ENCODE results near the gene ST6GALNAC3. TPM values are rescaled to one million over a fixed set of nuclear protein-coding genes. Genes with fewer than 3 reads are reported as not detected.

Gene ST6GALNAC3
- total RNA-seq, 2 experiments from 2014 or later: 0.50 to 1.2 TPM

DNA sequence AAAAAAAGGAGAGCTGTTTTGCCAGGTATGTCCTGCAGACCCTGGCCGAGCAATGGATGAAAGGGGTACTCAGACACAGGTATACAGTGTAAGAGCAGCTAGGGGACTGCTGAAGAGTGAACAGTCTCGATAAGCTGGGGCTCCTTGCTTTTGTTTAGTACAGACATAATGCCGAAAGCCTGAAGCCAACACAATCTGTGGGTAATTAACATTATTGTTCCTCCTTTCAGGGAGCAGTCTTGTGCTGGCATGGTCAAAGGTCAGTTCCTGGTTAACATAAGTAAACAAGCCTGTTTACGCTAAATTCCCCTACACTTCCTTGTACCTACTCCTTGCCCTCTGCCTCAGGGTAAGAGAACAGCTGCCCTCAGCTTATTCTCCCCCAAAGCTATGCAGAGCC lies 520.5 kb downstream of the ST6GALNAC3 start:
- H3K4me1 ChIP-seq (ENCODE audit: insufficient read depth, low read length, poor library complexity, severe bottlenecking): no peaks in the 10 kb centered on the region
- no peak for DNase-seq (ENCODE audit: low spot score)
- H3K4me2 ChIP-seq (ENCODE audit: low read length): no peak overlapping the region
- no peaks in the 10 kb centered on the region for H4K20me1 ChIP-seq (ENCODE audit: insufficient read depth, low read length)
- H3K36me3 ChIP-seq (ENCODE audit: insufficient read depth, low read length): no peaks in the 10 kb centered on the region
- TF ChIP-seq EZH2phosphoT487 (IDR thresholded peaks at IDR 0.05; ENCODE audit: borderline replicate concordance, low read depth, low read length): no peak
- TF ChIP-seq, protein P1, sequence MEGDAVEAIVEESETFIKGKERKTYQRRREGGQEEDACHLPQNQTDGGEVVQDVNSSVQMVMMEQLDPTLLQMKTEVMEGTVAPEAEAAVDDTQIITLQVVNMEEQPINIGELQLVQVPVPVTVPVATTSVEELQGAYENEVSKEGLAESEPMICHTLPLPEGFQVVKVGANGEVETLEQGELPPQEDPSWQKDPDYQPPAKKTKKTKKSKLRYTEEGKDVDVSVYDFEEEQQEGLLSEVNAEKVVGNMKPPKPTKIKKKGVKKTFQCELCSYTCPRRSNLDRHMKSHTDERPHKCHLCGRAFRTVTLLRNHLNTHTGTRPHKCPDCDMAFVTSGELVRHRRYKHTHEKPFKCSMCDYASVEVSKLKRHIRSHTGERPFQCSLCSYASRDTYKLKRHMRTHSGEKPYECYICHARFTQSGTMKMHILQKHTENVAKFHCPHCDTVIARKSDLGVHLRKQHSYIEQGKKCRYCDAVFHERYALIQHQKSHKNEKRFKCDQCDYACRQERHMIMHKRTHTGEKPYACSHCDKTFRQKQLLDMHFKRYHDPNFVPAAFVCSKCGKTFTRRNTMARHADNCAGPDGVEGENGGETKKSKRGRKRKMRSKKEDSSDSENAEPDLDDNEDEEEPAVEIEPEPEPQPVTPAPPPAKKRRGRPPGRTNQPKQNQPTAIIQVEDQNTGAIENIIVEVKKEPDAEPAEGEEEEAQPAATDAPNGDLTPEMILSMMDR (conservative IDR thresholded peaks at IDR 0.05; ENCODE audit: low read length): no peak
- no peaks in the 10 kb centered on the region for H3K79me2 ChIP-seq (ENCODE audit: insufficient read depth, low read depth, low read length)
- intact Hi-C loops (cut with micrococcal nuclease; ENCODE audit: unreplicated experiment): no loop called here
- no peaks in the 10 kb centered on the region for H3K9me2 ChIP-seq (ENCODE audit: insufficient read depth, low read length)
- no peak overlapping the region for H3K4me3 ChIP-seq (ENCODE audit: low read depth, low read length, poor library complexity, severe bottlenecking)
- CTCF ChIA-PET (ENCODE audit: unreplicated experiment): no interaction called here
- no peak overlapping the region for H3K27ac ChIP-seq (ENCODE audit: low read depth, low read length, poor library complexity, severe bottlenecking)
- no TSS peak for BruUV-seq (replicated peaks)
- no peaks in the 10 kb centered on the region for H3K9me3 ChIP-seq (ENCODE audit: low read length)
- H2AFZ ChIP-seq (ENCODE audit: low read length): no peak overlapping the region
- POLR2A ChIA-PET: interaction anchor here (0.6 kb wide), 2 partner anchors 205 to 648 kb away, joined by 3 read pairs; no protein-coding TSS in a partner anchor

DNA sequence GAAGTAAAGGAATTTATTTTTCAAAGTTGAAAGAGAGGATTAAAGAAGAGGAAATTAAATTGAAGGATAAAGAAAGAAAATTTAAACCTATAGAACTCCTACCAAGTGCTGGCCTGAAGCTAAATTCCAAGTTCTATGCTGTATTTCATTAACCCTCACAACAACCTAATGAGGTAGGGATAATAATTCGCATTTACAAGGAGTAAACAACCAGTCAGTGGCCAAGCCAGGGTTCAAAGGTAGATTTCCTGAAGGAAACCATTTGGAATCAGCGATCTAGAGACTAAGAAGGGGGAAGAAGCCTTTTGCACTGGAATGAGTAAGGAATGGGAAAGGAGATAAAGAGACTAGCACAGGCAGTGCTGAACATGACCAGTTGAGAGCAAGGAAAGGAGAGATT lies 526.9 kb downstream of the ST6GALNAC3 start:
- DNase-seq (ENCODE audit: low spot score): no peak
- no peak overlapping the region for H3K4me3 ChIP-seq (ENCODE audit: low read depth, low read length, poor library complexity, severe bottlenecking)
- intact Hi-C loops (cut with micrococcal nuclease; ENCODE audit: unreplicated experiment): no loop called here
- no peaks in the 10 kb centered on the region for H3K36me3 ChIP-seq (ENCODE audit: insufficient read depth, low read length)
- ChIA-PET POLR2A (interaction anchor here (0.5 kb wide), 1 partner anchor 150 kb away, joined by 3 read pairs; no protein-coding TSS in a partner anchor), CTCF (ENCODE audit: unreplicated experiment) (no interaction called here)
- no peaks in the 10 kb centered on the region for H3K79me2 ChIP-seq (ENCODE audit: insufficient read depth, low read depth, low read length)
- no peak overlapping the region for H2AFZ ChIP-seq (ENCODE audit: low read length)
- H3K4me2 ChIP-seq (ENCODE audit: low read length): no peak overlapping the region
- no peaks in the 10 kb centered on the region for H3K4me1 ChIP-seq (ENCODE audit: insufficient read depth, low read length, poor library complexity, severe bottlenecking)
- TF ChIP-seq EZH2phosphoT487 (IDR thresholded peaks at IDR 0.05; ENCODE audit: borderline replicate concordance, low read depth, low read length): no peak
- TF ChIP-seq, protein P1 (conservative IDR thresholded peaks at IDR 0.05; ENCODE audit: low read length): no peak
- H4K20me1 ChIP-seq (ENCODE audit: insufficient read depth, low read length): no peaks in the 10 kb centered on the region
- no peaks in the 10 kb centered on the region for H3K9me3 ChIP-seq (ENCODE audit: low read length)
- no peak overlapping the region for H3K27ac ChIP-seq (ENCODE audit: low read depth, low read length, poor library complexity, severe bottlenecking)
- BruUV-seq (replicated peaks): no TSS peak
- H3K9me2 ChIP-seq (ENCODE audit: insufficient read depth, low read length): no peaks in the 10 kb centered on the region

DNA sequence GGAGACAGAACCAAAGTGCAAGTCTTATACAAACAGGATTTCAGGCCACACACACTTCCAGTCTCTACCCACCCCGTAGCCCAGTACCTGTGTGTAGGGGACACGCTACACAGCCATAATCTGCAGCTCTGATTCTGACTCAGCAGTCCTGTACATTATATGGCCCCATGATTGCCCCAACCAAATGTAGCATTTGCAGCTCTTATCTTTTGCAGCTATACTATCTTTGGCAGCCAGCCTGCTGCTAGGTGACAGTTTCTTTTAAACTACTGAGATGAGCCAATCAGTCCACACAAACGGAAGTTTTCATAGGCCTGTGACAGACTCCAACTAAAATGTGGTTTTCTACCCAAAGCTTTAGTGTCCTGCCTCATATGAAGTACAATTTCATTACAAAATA lies 533.2 kb downstream of the ST6GALNAC3 start:
- H3K4me3 ChIP-seq (ENCODE audit: low read depth, low read length, poor library complexity, severe bottlenecking): no peak overlapping the region
- no peaks in the 10 kb centered on the region for H3K36me3 ChIP-seq (ENCODE audit: insufficient read depth, low read length)
- no peak for DNase-seq (ENCODE audit: low spot score)
- no peak overlapping the region for H2AFZ ChIP-seq (ENCODE audit: low read length)
- ChIA-PET CTCF (ENCODE audit: unreplicated experiment) (no interaction called here), POLR2A (interaction anchor here (0.6 kb wide), 1 partner anchor 362 kb away, joined by 3 read pairs; no protein-coding TSS in a partner anchor)
- no peaks in the 10 kb centered on the region for H3K79me2 ChIP-seq (ENCODE audit: insufficient read depth, low read depth, low read length)
- H3K27ac ChIP-seq (ENCODE audit: low read depth, low read length, poor library complexity, severe bottlenecking): no peak overlapping the region
- no peaks in the 10 kb centered on the region for H3K4me1 ChIP-seq (ENCODE audit: insufficient read depth, low read length, poor library complexity, severe bottlenecking)
- intact Hi-C loops (cut with micrococcal nuclease; ENCODE audit: unreplicated experiment): no loop called here
- TF ChIP-seq, protein P1 (conservative IDR thresholded peaks at IDR 0.05; ENCODE audit: low read length): no peak
- TF ChIP-seq EZH2phosphoT487 (IDR thresholded peaks at IDR 0.05; ENCODE audit: borderline replicate concordance, low read depth, low read length): no peak
- no peak overlapping the region for H3K4me2 ChIP-seq (ENCODE audit: low read length)
- H4K20me1 ChIP-seq (ENCODE audit: insufficient read depth, low read length): no peaks in the 10 kb centered on the region
- no TSS peak for BruUV-seq (replicated peaks)
- H3K9me2 ChIP-seq (ENCODE audit: insufficient read depth, low read length): no peaks in the 10 kb centered on the region
- no peaks in the 10 kb centered on the region for H3K9me3 ChIP-seq (ENCODE audit: low read length)

Data from OCI-LY7 (cell line).